IMR-90 (cell line): ENCODE measurements around the gene AKAP13. TPM values are rescaled to one million over a fixed set of nuclear protein-coding genes. Genes with fewer than 3 reads are reported as not detected.

Experiments
- ATAC-seq: fragments of 200-7000 bp; cut with Tn5 transposase; 2 replicates; pipeline ENCODE4 v1.9.1; 2020; ENCODE audit warnings: low read depth, mild to moderate bottlenecking, moderate library complexity
- BruUV-seq: library from RNA; stranded (reverse); fragments of 400-500 nt; replicated peaks from 2 replicates; lab custom pipeline; 2021; lab: Mats Ljungman, UMichigan
- CTCF ChIA-PET: fragments of 300-600 bp; formaldehyde crosslinking; extraction: SDS; loops from one replicate; lab custom pipeline; 2021; ENCODE audit warnings: antibody characterized with exemption; lab: Yijun Ruan, JAX
- POLR2A ChIA-PET: fragments of 300-600 bp; sonication (Branson Sonifier 250); formaldehyde crosslinking; loops from one replicate; lab custom pipeline; 2022; ENCODE audit warnings: antibody characterized with exemption; ENCODE audit not compliant: unreplicated experiment; lab: Charles Lee
- DNase-seq: peaks from one replicate; pipeline ENCODE4 v3.0.0; 2013
- H2AFZ ChIP-seq: replicated peaks from 2 replicates; pipeline ENCODE3; 2013; ENCODE audit warnings: low read length, mild to moderate bottlenecking; ENCODE audit not compliant: poor library complexity
- H2AK5ac ChIP-seq: 2 replicates; pipeline ENCODE4 v1.6.1; 2013; ENCODE audit warnings: low read depth, low read length, inconsistent platforms
- H2AK9ac ChIP-seq: replicated peaks from 2 replicates; pipeline ENCODE3; 2013; ENCODE audit warnings: mild to moderate bottlenecking, low read depth, low read length, moderate library complexity; ENCODE audit not compliant: poor library complexity
- H2BK120ac ChIP-seq: 2 replicates; pipeline ENCODE4 v1.6.1; 2013; ENCODE audit warnings: low read depth, low read length, inconsistent platforms
- H2BK15ac ChIP-seq: 3 replicates; pipeline ENCODE4 v1.6.1; 2013; ENCODE audit warnings: low read depth, low read length, inconsistent platforms
- H2BK20ac ChIP-seq: 2 replicates; pipeline ENCODE4 v1.6.1; 2013; ENCODE audit warnings: low read depth, mild to moderate bottlenecking, inconsistent platforms, low read length, moderate library complexity
- H2BK5ac ChIP-seq: 2 replicates; pipeline ENCODE4 v1.6.1; 2013; ENCODE audit warnings: mild to moderate bottlenecking, low read depth, low read length, inconsistent platforms; ENCODE audit not compliant: poor library complexity, severe bottlenecking
- H3K14ac ChIP-seq: replicated peaks from 2 replicates; pipeline ENCODE4 v1.6.1; 2013; ENCODE audit warnings: low read depth, low read length, inconsistent platforms
- H3K18ac ChIP-seq: 2 replicates; pipeline ENCODE4 v1.6.1; 2013; ENCODE audit warnings: low read depth, low read length, control low read depth
- H3K23ac ChIP-seq: 2 replicates; pipeline ENCODE4 v1.6.1; 2013; ENCODE audit warnings: low read depth, low read length, inconsistent platforms
- H3K27ac ChIP-seq: 2 replicates; pipeline ENCODE4 v1.5.1; 2013; ENCODE audit warnings: mild to moderate bottlenecking, control low read depth, low read length; ENCODE audit not compliant: insufficient read depth
- H3K27me3 ChIP-seq: 2 replicates; pipeline ENCODE4 v1.6.1; 2013; ENCODE audit warnings: low read length; ENCODE audit not compliant: control insufficient read depth, insufficient read depth
- H3K36me3 ChIP-seq: 2 replicates; pipeline ENCODE4 v1.6.1; 2013; ENCODE audit warnings: low read length, mixed read lengths; ENCODE audit not compliant: control insufficient read depth, insufficient read depth
- H3K4ac ChIP-seq: 2 replicates; pipeline ENCODE4 v1.6.1; 2013; ENCODE audit warnings: low read depth, low read length, inconsistent platforms
- H3K4me1 ChIP-seq: 2 replicates; pipeline ENCODE4 v1.6.1; 2013; ENCODE audit warnings: low read length, mixed read lengths; ENCODE audit not compliant: control insufficient read depth, insufficient read depth
- H3K4me2 ChIP-seq: 2 replicates; pipeline ENCODE4 v1.6.1; 2013; ENCODE audit warnings: low read depth, mild to moderate bottlenecking, control low read depth, low read length, moderate library complexity
- H3K4me3 ChIP-seq: 2 replicates; pipeline ENCODE4 v1.5.1; 2013; ENCODE audit warnings: low read depth, mild to moderate bottlenecking, control low read depth, low read length, moderate library complexity; ENCODE audit not compliant: insufficient read depth
- H3K56ac ChIP-seq: 2 replicates; pipeline ENCODE4 v1.6.1; 2013; ENCODE audit warnings: low read length, inconsistent platforms; ENCODE audit not compliant: insufficient read depth; ENCODE audit errors: extremely low read depth
- H3K79me1 ChIP-seq, 2 experiments: 2 replicates each; pipeline ENCODE4 v1.6.1; 2013; ENCODE audit warnings: low read length in 2 of 2, inconsistent platforms in 1 of 2, low read depth in 1 of 2
- H3K9ac ChIP-seq: 2 replicates; pipeline ENCODE4 v1.6.1; 2013; ENCODE audit warnings: low read depth, low read length, control low read depth
- H3K9me1 ChIP-seq: 2 replicates; pipeline ENCODE4 v1.6.1; 2013; ENCODE audit warnings: low read length, inconsistent platforms; ENCODE audit not compliant: insufficient read depth
- H3K9me3 ChIP-seq: 2 replicates; pipeline ENCODE4 v1.6.1; 2013; ENCODE audit warnings: low read length; ENCODE audit not compliant: control insufficient read depth, insufficient read depth
- H4K20me1 ChIP-seq: 2 replicates; pipeline ENCODE4 v1.6.1; 2013; ENCODE audit warnings: low read length, inconsistent platforms; ENCODE audit not compliant: insufficient read depth
- H4K5ac ChIP-seq: 2 replicates; pipeline ENCODE4 v1.6.1; 2013; ENCODE audit warnings: mild to moderate bottlenecking, low read depth, low read length, control low read depth
- H4K8ac ChIP-seq, 2 experiments: 2 replicates each; pipeline ENCODE4 v1.6.1; 2013; ENCODE audit warnings: low read depth in 2 of 2, low read length in 2 of 2, control low read depth in 1 of 2, inconsistent platforms in 1 of 2
- H4K91ac ChIP-seq: 2 replicates; pipeline ENCODE4 v1.6.1; 2013; ENCODE audit warnings: low read depth, low read length, inconsistent platforms; ENCODE audit not compliant: insufficient read depth
- BHLHE40 ChIP-seq: fragments of 150-350 bp; IDR thresholded peaks from 2 replicates; pipeline ENCODE4 v1.6.1; 2016; ENCODE audit warnings: mild to moderate bottlenecking, low read depth, low read length
- CEBPB ChIP-seq: IDR thresholded peaks from 2 replicates; pipeline ENCODE4 v1.6.1; 2012; ENCODE audit warnings: low read depth, low read length, improper control_type of control experiment
- CHD1 ChIP-seq: IDR thresholded peaks from 2 replicates; pipeline ENCODE4 v1.6.1; 2012; ENCODE audit warnings: low read depth, low read length, improper control_type of control experiment
- ELK1 ChIP-seq: fragments of 150-350 bp; IDR thresholded peaks from 2 replicates; pipeline ENCODE4 v1.6.1; 2016; ENCODE audit warnings: low read depth, mild to moderate bottlenecking, low read length, moderate library complexity, borderline replicate concordance
- FOS ChIP-seq: fragments of 150-350 bp; IDR thresholded peaks from 2 replicates; pipeline ENCODE4 v1.6.1; 2016; ENCODE audit warnings: low read depth, low read length
- MAFK ChIP-seq: IDR thresholded peaks from 2 replicates; pipeline ENCODE4 v1.6.1; 2012; ENCODE audit warnings: low read depth, low read length, improper control_type of control experiment
- MAZ ChIP-seq: IDR thresholded peaks from 2 replicates; pipeline ENCODE4 v1.6.1; 2012; ENCODE audit warnings: low read depth, mild to moderate bottlenecking, low read length, improper control_type of control experiment, moderate library complexity, borderline replicate concordance
- MXI1 ChIP-seq: IDR thresholded peaks from 2 replicates; pipeline ENCODE4 v1.6.1; 2012; ENCODE audit warnings: low read depth, mild to moderate bottlenecking, low read length, moderate library complexity, borderline replicate concordance
- NFE2L2 ChIP-seq: fragments of 150-350 bp; IDR thresholded peaks from 2 replicates; pipeline ENCODE4 v1.6.1; 2016; ENCODE audit warnings: low read depth, mild to moderate bottlenecking, low read length
- POLR2A ChIP-seq: IDR thresholded peaks from 2 replicates; pipeline ENCODE4 v1.6.1; 2012; ENCODE audit warnings: mild to moderate bottlenecking, low read depth, low read length
- RAD21 ChIP-seq: IDR thresholded peaks from 2 replicates; pipeline ENCODE4 v1.6.1; 2012; ENCODE audit warnings: low read length, improper control_type of control experiment
- RCOR1 ChIP-seq: IDR thresholded peaks from 2 replicates; pipeline ENCODE4 v1.6.1; 2012; ENCODE audit warnings: mild to moderate bottlenecking, low read length, improper control_type of control experiment; ENCODE audit not compliant: insufficient replicate concordance
- RFX5 ChIP-seq: IDR thresholded peaks from 2 replicates; pipeline ENCODE4 v1.8.0; 2012; ENCODE audit warnings: low read depth, mild to moderate bottlenecking, low read length, moderate library complexity
- SMC3 ChIP-seq: fragments of 150-350 bp; IDR thresholded peaks from 2 replicates; pipeline ENCODE4 v1.6.1; 2016; ENCODE audit warnings: low read depth, mild to moderate bottlenecking, antibody characterized with exemption, low read length, moderate library complexity
- USF2 ChIP-seq: fragments of 150-350 bp; IDR thresholded peaks from 2 replicates; pipeline ENCODE4 v1.6.1; 2017; ENCODE audit warnings: mild to moderate bottlenecking, antibody characterized with exemption, low read length, low read depth
- WGBS, 2 experiments: methylation state at CpG; one replicate each; pipeline versions ENCODE4 v1.1.5 to v1.1.7; 2013; ENCODE audit warnings: missing lambda C conversion rate in 2 of 2; ENCODE audit not compliant: insufficient read length in 1 of 2; ENCODE audit errors: extremely low coverage in 2 of 2; 5-methylcytosine and 5-hydroxymethylcytosine counted together
- dilution Hi-C: fragments of 300-500 bp; cut with HindIII; formaldehyde crosslinking; loops from one replicate; pipeline ENCODE4 v1.14.3; 2018; ENCODE audit warnings: low sequenced_read_pairs; ENCODE audit not compliant: unreplicated experiment
- in situ Hi-C: fragments of 300-500 bp; cut with MboI; formaldehyde crosslinking; loops from 3 replicates; pipeline ENCODE4 v1.14.3; 2019; ENCODE audit warnings: low sequenced_read_pairs, inconsistent platforms, mixed read lengths
- intact Hi-C: fragments of 100-400 bp; cut with micrococcal nuclease; formaldehyde crosslinking; loops from 2 replicates; pipeline ENCODE4 v1.10.0; 2022
- polyA plus RNA-seq, 3 experiments: library from polyadenylated mRNA; depleted of rRNA; stranded (reverse); fragments of >200 nt; gene quantifications; 2 replicates each; pipeline ENCODE4 v1.2.3, GENCODE V29; 2012; ENCODE audit warnings: low replicate concordance in 1 of 3
- total RNA-seq: library from RNA; depleted of rRNA; stranded (reverse); fragments of >200 nt; gene quantifications from 2 replicates; pipeline ENCODE4 v1.2.3, GENCODE V29; 2012

Gene AKAP13
- total and polyA plus RNA-seq, 2 of the 4 experiments (the other 2 are of a cell fraction), result 10.4 to 46.4 TPM

GRCh38 chr15:85767785-85768529, 387.6 kb downstream of the AKAP13 start:
- Histone ChIP-seq H4K20me1 (peaks cover 17% of the 10 kb centered on the region), H2BK20ac (no peak overlapping the region), H3K4ac (no peak overlapping the region), H4K91ac (no peak overlapping the region), H3K23ac (no peak overlapping the region), H3K79me1 (peaks cover 11 to 63% of the 10 kb centered on the region in 2 experiments), H2AK9ac (no peak overlapping the region), H2BK15ac (no peak overlapping the region), H3K56ac (no peak overlapping the region), H3K36me3 (peaks cover 2% of the 10 kb centered on the region; the same call in 1 of the 2 replicates), H3K14ac (no peak overlapping the region), H4K8ac (no peak overlapping the region), H3K9me1 (peaks cover 20% of the 10 kb centered on the region), H2AFZ (no peak overlapping the region), H3K4me1 (peaks cover 10% of the 10 kb centered on the region; the same call in 1 of the 2 replicates), H3K9me3 (no peaks in the 10 kb centered on the region), H4K5ac (no peak overlapping the region), H2AK5ac (no peak overlapping the region), H3K18ac (no peak overlapping the region), H3K27ac (no peak overlapping the region), H2BK120ac (no peak overlapping the region), H3K9ac (no peak overlapping the region), H2BK5ac (no peak overlapping the region), H3K4me3 (no peak overlapping the region), H3K27me3 (no peaks in the 10 kb centered on the region), H3K4me2 (no peak overlapping the region)
- no peak for ATAC-seq
- BruUV-seq, result no TSS peak
- no peak for TF ChIP-seq BHLHE40
- no peak for TF ChIP-seq CEBPB
- TF ChIP-seq MAZ, result no peak
- TF ChIP-seq ELK1, result no peak
- no peak for TF ChIP-seq NFE2L2
- no peak for TF ChIP-seq MAFK
- TF ChIP-seq RAD21, result no peak
- no peak for TF ChIP-seq FOS
- no peak for TF ChIP-seq SMC3
- no peak for TF ChIP-seq POLR2A
- TF ChIP-seq RFX5, result no peak
- TF ChIP-seq CHD1, result no peak
- TF ChIP-seq RCOR1, result no peak
- TF ChIP-seq MXI1, result no peak
- TF ChIP-seq USF2, result no peak
- intact Hi-C loops, result no loop called here
- dilution Hi-C loops, result no loop called here
- WGBS, 2 experiments, result 99% methylated on average over 21 of the region's 26 CpGs; no CpG with 5 or more reads in 1 of the 2 experiments
- DNase-seq, result no peak
- ChIA-PET POLR2A (interaction anchor here (0.5 kb wide), 1 partner anchor 50 kb away, joined by 3 read pairs; no protein-coding TSS in a partner anchor), CTCF (interaction anchor here (0.8 kb wide), 1 partner anchor 21 kb away, joined by 3 read pairs; no protein-coding TSS in a partner anchor)
- in situ Hi-C loops, result no loop called here
